Peyer's patch (tissue), 4 donors: ENCODE data around the gene MIPOL1.

ENCODE experiments used
- POLR2A ChIP-seq, 2 donors: fragments of 450-650 bp; IDR thresholded peaks; one replicate each; pipeline ENCODE4 v1.5.1; 2017; ENCODE audit warnings: antibody characterized with exemption in 2 of 2, mild to moderate bottlenecking in 2 of 2, moderate library complexity in 2 of 2
- TF ChIP-seq, protein P1 (sequence below), 6 experiments: fragments of 450-650 bp in 4 of 6; fragments of 200-600 bp in 2 of 6; sonication (generic) in 1 of 6; IDR thresholded peaks; one replicate each; pipeline ENCODE4 v1.5.1; 2017 to 2019; ENCODE audit warnings: antibody characterized with exemption in 6 of 6, mild to moderate bottlenecking in 3 of 6, moderate library complexity in 1 of 6

- TF ChIP-seq, protein P1, sequence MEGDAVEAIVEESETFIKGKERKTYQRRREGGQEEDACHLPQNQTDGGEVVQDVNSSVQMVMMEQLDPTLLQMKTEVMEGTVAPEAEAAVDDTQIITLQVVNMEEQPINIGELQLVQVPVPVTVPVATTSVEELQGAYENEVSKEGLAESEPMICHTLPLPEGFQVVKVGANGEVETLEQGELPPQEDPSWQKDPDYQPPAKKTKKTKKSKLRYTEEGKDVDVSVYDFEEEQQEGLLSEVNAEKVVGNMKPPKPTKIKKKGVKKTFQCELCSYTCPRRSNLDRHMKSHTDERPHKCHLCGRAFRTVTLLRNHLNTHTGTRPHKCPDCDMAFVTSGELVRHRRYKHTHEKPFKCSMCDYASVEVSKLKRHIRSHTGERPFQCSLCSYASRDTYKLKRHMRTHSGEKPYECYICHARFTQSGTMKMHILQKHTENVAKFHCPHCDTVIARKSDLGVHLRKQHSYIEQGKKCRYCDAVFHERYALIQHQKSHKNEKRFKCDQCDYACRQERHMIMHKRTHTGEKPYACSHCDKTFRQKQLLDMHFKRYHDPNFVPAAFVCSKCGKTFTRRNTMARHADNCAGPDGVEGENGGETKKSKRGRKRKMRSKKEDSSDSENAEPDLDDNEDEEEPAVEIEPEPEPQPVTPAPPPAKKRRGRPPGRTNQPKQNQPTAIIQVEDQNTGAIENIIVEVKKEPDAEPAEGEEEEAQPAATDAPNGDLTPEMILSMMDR (IDR thresholded peaks at IDR 0.05): no peak
- no peak for TF ChIP-seq POLR2A (IDR thresholded peaks at IDR 0.05)
Measured at GRCh38 chr14:37598747-37599506, 401.2 kb downstream of the MIPOL1 start.
